A549 (cell line): Measurements from ENCODE around the gene XPO1.
"Not testable (repeated sequence)": the region's sequence is repeated elsewhere in the genome, so short reads cannot be mapped to it uniquely, and the experiment has no call there.

ENCODE experiments used
- CTCF ChIP-seq: fragments of >200 bp; sonication (Bioruptor Twin); formaldehyde crosslinking; IDR thresholded peaks from 3 replicates; pipeline ENCODE4 v1.5.1; 2016
- EP300 ChIP-seq, 2 experiments: fragments of >200 bp; sonication (Bioruptor Twin); formaldehyde crosslinking; IDR thresholded peaks; 2 replicates in 1 of 2; 3 replicates in 1 of 2; pipeline ENCODE4 v1.6.1; 2016 to 2017

GRCh38 chr2:61586928-61587327 is 48.8 kb upstream of the XPO1 start:
- not testable (repeated sequence) for TF ChIP-seq EP300 (IDR thresholded peaks at IDR 0.05); CTCF
